Upper lobe of left lung (tissue), 6 donors: Measurements from ENCODE around the gene TRAF5. TPM values are rescaled to one million over a fixed set of nuclear protein-coding genes. Genes with fewer than 3 reads are reported as not detected.

ENCODE experiments used
- ATAC-seq, 2 donors: fragments of 200-7000 bp; cut with Tn5 transposase; one replicate each; pipeline ENCODE4 v1.9.1; 2022; ENCODE audit warnings: mild to moderate bottlenecking in 2 of 2, moderate library complexity in 2 of 2; ENCODE audit not compliant: low FRiP score in 2 of 2
- DNase-seq, 2 donors: peaks; one replicate each; pipeline ENCODE4 v3.0.0-alpha.2; 2019 to 2020
- H3K27ac ChIP-seq, 4 donors: fragments of 200-600 bp; sonication (generic); one replicate each; pipeline ENCODE4 v1.5.1; 2016 to 2019
- H3K27me3 ChIP-seq, 4 donors: fragments of 200-600 bp; sonication (generic); one replicate each; pipeline ENCODE4 v1.5.1; 2017 to 2019
- H3K36me3 ChIP-seq, 4 donors: fragments of 200-600 bp; sonication (generic); one replicate each; pipeline ENCODE4 v1.5.1; 2016 to 2019
- H3K4me1 ChIP-seq, 4 donors: fragments of 200-600 bp; sonication (generic); one replicate each; pipeline ENCODE4 v1.5.1; 2018 to 2019
- H3K4me3 ChIP-seq, 4 donors: fragments of 200-600 bp; sonication (generic); one replicate each; pipeline ENCODE4 v1.5.1; 2017 to 2019; ENCODE audit warnings: mild to moderate bottlenecking in 2 of 4, moderate library complexity in 1 of 4
- H3K9me3 ChIP-seq, 4 donors: fragments of 200-600 bp; sonication (generic); one replicate each; pipeline ENCODE4 v1.5.1; 2018 to 2019
- CTCF ChIP-seq, 6 experiments: fragments of 450-650 bp in 4 of 6; fragments of 200-600 bp in 2 of 6; sonication (generic) in 2 of 6; IDR thresholded peaks; one replicate each; pipeline ENCODE4 v1.5.1; 2016 to 2019; ENCODE audit warnings: antibody characterized with exemption in 6 of 6
- EP300 ChIP-seq, 4 donors: sonication (generic); formaldehyde crosslinking; IDR thresholded peaks; one replicate each; pipeline ENCODE4 v1.5.1; 2017; ENCODE audit warnings: antibody characterized with exemption in 4 of 4, control low read depth in 2 of 4
- POLR2A ChIP-seq, 4 donors: fragments of 450-650 bp; IDR thresholded peaks; one replicate each; pipeline ENCODE4 v1.5.1; 2016 to 2017; ENCODE audit warnings: antibody characterized with exemption in 4 of 4, mild to moderate bottlenecking in 2 of 4
- POLR2AphosphoS5 ChIP-seq, 2 donors: sonication (generic); formaldehyde crosslinking; IDR thresholded peaks; one replicate each; pipeline ENCODE4 v1.5.1; 2017; ENCODE audit warnings: antibody characterized with exemption in 2 of 2
- WGBS, 2 donors: methylation state at CpG; one replicate each; pipeline ENCODE4 v1.1.5; 2017 to 2018; 5-methylcytosine and 5-hydroxymethylcytosine counted together
- total RNA-seq, 6 donors: library from RNA; depleted of rRNA in 4 of 6; stranded (reverse); fragments of >200 nt in 4 of 6; gene quantifications; one replicate each; pipeline versions ENCODE4 v1.1.0 to v1.2.1, GENCODE V29; 2016 to 2021
- donor health status: DM: no; HTN: no; CAD: no; lungs with moderate emphysema.
- donor health status: DM: no; HTN: yes; CAD: no; lungs with severe emphysema.

The TRAF5 gene
- total RNA-seq, 6 donors from 2014 or later: 4.6 to 13.6 (median 9.5) TPM

GRCh38 chr1:211335522-211336157 is 9.0 kb downstream of the TRAF5 start:
- WGBS, 2 donors: 68 to 71% methylated on average over 3 of the region's 3 CpGs
- no peak overlapping the region for H3K4me3 ChIP-seq
- no peak for TF ChIP-seq POLR2AphosphoS5 (IDR thresholded peaks at IDR 0.05)
- no peak for TF ChIP-seq POLR2A (IDR thresholded peaks at IDR 0.05)
- no peak for TF ChIP-seq EP300 (IDR thresholded peaks at IDR 0.05)
- H3K36me3 ChIP-seq: no peaks in the 10 kb centered on the region
- ATAC-seq: peak in 1 of 2 donors; percentile 4
- H3K27ac ChIP-seq: no peak overlapping the region
- no peaks in the 10 kb centered on the region for H3K9me3 ChIP-seq
- no peaks in the 10 kb centered on the region for H3K27me3 ChIP-seq
- peaks cover 0 to 18% (median 8%) of the 10 kb centered on the region in 4 donors for H3K4me1 ChIP-seq
- no peak for DNase-seq

GRCh38 chr1:211336161-211336560 is 9.5 kb downstream of the TRAF5 start:
- Histone ChIP-seq H3K36me3 (no peaks in the 10 kb centered on the region), H3K27ac (no peak overlapping the region), H3K4me3 (no peak overlapping the region), H3K9me3 (no peaks in the 10 kb centered on the region), H3K27me3 (no peaks in the 10 kb centered on the region), H3K4me1 (peaks cover 0 to 18% (median 8%) of the 10 kb centered on the region in 4 donors)
- ATAC-seq: no peak
- no peak for DNase-seq
- no peak for TF ChIP-seq EP300 (IDR thresholded peaks at IDR 0.05)
- TF ChIP-seq CTCF (IDR thresholded peaks at IDR 0.05): no peak
- no peak for TF ChIP-seq POLR2A (IDR thresholded peaks at IDR 0.05)
- no peak for TF ChIP-seq POLR2AphosphoS5 (IDR thresholded peaks at IDR 0.05)
- 83 to 86% methylated on average over 3 of the region's 3 CpGs for WGBS, 2 donors

GRCh38 chr1:211336775-211337174 is 10.1 kb downstream of the TRAF5 start:
- no peak overlapping the region for H3K27ac ChIP-seq
- ATAC-seq: no peak
- peaks cover 0 to 15% (median 6%) of the 10 kb centered on the region in 4 donors for H3K4me1 ChIP-seq

GRCh38 chr1:211337430-211338223 is 11.0 kb downstream of the TRAF5 start:
- Histone ChIP-seq H3K27me3 (no peaks in the 10 kb centered on the region), H3K4me3 (no peak overlapping the region), H3K9me3 (no peaks in the 10 kb centered on the region), H3K4me1 (peaks cover 0 to 12% (median 2%) of the 10 kb centered on the region in 4 donors), H3K27ac (no peak overlapping the region), H3K36me3 (no peaks in the 10 kb centered on the region)
- TF ChIP-seq CTCF (IDR thresholded peaks at IDR 0.05) (no peak), POLR2AphosphoS5 (IDR thresholded peaks at IDR 0.05) (no peak), POLR2A (IDR thresholded peaks at IDR 0.05) (no peak), EP300 (IDR thresholded peaks at IDR 0.05) (no peak)
- DNase-seq (no peak), ATAC-seq (no peak)
- WGBS, 2 donors: 78 to 86% methylated on average over 7 of the region's 7 CpGs

More at GRCh38 chr1:211336775-211337174, 10.1 kb downstream of the TRAF5 start:
- WGBS, 2 donors: 95% methylated on average over 15 of the region's 15 CpGs
- TF ChIP-seq POLR2A (IDR thresholded peaks at IDR 0.05) (no peak), POLR2AphosphoS5 (IDR thresholded peaks at IDR 0.05) (no peak), CTCF (IDR thresholded peaks at IDR 0.05) (no peak), EP300 (IDR thresholded peaks at IDR 0.05) (no peak)
- DNase-seq: peak in 1 of 2 donors; percentile 45
- Histone ChIP-seq H3K9me3 (no peaks in the 10 kb centered on the region), H3K4me3 (no peak overlapping the region), H3K27me3 (no peaks in the 10 kb centered on the region), H3K36me3 (no peaks in the 10 kb centered on the region)

GRCh38 chr1:211338224-211338620 is 11.6 kb downstream of the TRAF5 start:
- WGBS, 2 donors: 92 to 95% methylated on average over 4 of the region's 4 CpGs
- H3K4me1 ChIP-seq: peaks cover 0 to 12% (median 2%) of the 10 kb centered on the region in 4 donors

More at GRCh38 chr1:211338224-211338620, 11.6 kb downstream of the TRAF5 start:
- no peak for TF ChIP-seq POLR2AphosphoS5 (IDR thresholded peaks at IDR 0.05)
- TF ChIP-seq EP300 (IDR thresholded peaks at IDR 0.05): no peak
- TF ChIP-seq CTCF (IDR thresholded peaks at IDR 0.05): no peak
- TF ChIP-seq POLR2A (IDR thresholded peaks at IDR 0.05): no peak
- ATAC-seq (no peak), DNase-seq (no peak)
- H3K27ac ChIP-seq: no peak overlapping the region
- no peak overlapping the region for H3K4me3 ChIP-seq
- no peaks in the 10 kb centered on the region for H3K9me3 ChIP-seq
- no peaks in the 10 kb centered on the region for H3K36me3 ChIP-seq
- H3K27me3 ChIP-seq: no peaks in the 10 kb centered on the region
